HepG2 (cell line): ENCODE data around the gene POLE3. TPM values are rescaled to one million over a fixed set of nuclear protein-coding genes. Genes with fewer than 3 reads are reported as not detected.

Source experiments
- ARID3A ChIP-seq: IDR thresholded peaks from 2 replicates; pipeline ENCODE4 v1.6.1; 2012; ENCODE audit warnings: low read depth, low read length, improper control_type of control experiment
- CSRNP1 ChIP-seq: sonication (generic); formaldehyde crosslinking; IDR thresholded peaks from 2 replicates; pipeline ENCODE4 v1.8.1; 2023; ENCODE audit warnings: mild to moderate bottlenecking, missing genetic modification reagents
- FOSL1 ChIP-seq: sonication (generic); formaldehyde crosslinking; IDR thresholded peaks from 2 replicates; pipeline ENCODE4 v1.9.0; 2021; ENCODE audit warnings: missing genetic modification reagents, borderline replicate concordance
- FUBP1 ChIP-seq: sonication (generic); formaldehyde crosslinking; IDR thresholded peaks from 2 replicates; pipeline ENCODE4 v1.5.1; 2020; ENCODE audit warnings: missing genetic modification reagents, mild to moderate bottlenecking, borderline replicate concordance
- GFI1 ChIP-seq: sonication (generic); formaldehyde crosslinking; IDR thresholded peaks from 2 replicates; pipeline ENCODE4 v1.5.0; 2020; ENCODE audit warnings: missing genetic modification reagents, mild to moderate bottlenecking, borderline replicate concordance
- MXD1 ChIP-seq: sonication (generic); formaldehyde crosslinking; IDR thresholded peaks from 2 replicates; pipeline ENCODE4 v1.4.0; 2020; ENCODE audit warnings: mild to moderate bottlenecking, missing genetic modification reagents
- NFE2L2 ChIP-seq: fragments of 150-350 bp; IDR thresholded peaks from 2 replicates; pipeline ENCODE4 v1.6.1; 2014; ENCODE audit warnings: low read length
- NFKBIZ ChIP-seq: IDR thresholded peaks from 2 replicates; pipeline ENCODE4 v1.6.1; 2018; ENCODE audit warnings: missing genetic modification reagents, missing compliant biosample characterization
- PHF5A ChIP-seq: IDR thresholded peaks from one replicate; pipeline ENCODE4 v1.6.1; 2018; ENCODE audit warnings: low read depth, missing genetic modification reagents; ENCODE audit not compliant: unreplicated experiment
- TEAD2 ChIP-seq: sonication (generic); formaldehyde crosslinking; IDR thresholded peaks from 2 replicates; pipeline ENCODE4 v1.9.0; 2021; ENCODE audit warnings: missing genetic modification reagents
- USF2 ChIP-seq, 2 experiments: sonication (generic) in 1 of 2; formaldehyde crosslinking in 1 of 2; IDR thresholded peaks; 2 replicates each; pipeline versions ENCODE4 v1.5.1 to v1.6.1; 2011 to 2020; ENCODE audit warnings: borderline replicate concordance in 1 of 2, low read depth in 1 of 2, low read length in 1 of 2, mild to moderate bottlenecking in 1 of 2, missing genetic modification reagents in 1 of 2, moderate library complexity in 1 of 2
- ZBTB46 ChIP-seq: sonication (generic); formaldehyde crosslinking; IDR thresholded peaks from 2 replicates; pipeline ENCODE4 v1.4.0; 2020; ENCODE audit warnings: mild to moderate bottlenecking, missing genetic modification reagents, borderline replicate concordance
- ZC3H13 ChIP-seq: sonication (generic); formaldehyde crosslinking; IDR thresholded peaks from 2 replicates; pipeline ENCODE4 v1.8.1; 2023; ENCODE audit warnings: mild to moderate bottlenecking, missing genetic modification reagents, moderate library complexity
- ZNF33B ChIP-seq: sonication (generic); formaldehyde crosslinking; IDR thresholded peaks from 2 replicates; pipeline ENCODE4 v1.5.1; 2020; ENCODE audit warnings: mild to moderate bottlenecking, missing genetic modification reagents
- ZNF543 ChIP-seq: sonication (generic); formaldehyde crosslinking; IDR thresholded peaks from 2 replicates; pipeline ENCODE4 v1.4.0; 2020; ENCODE audit warnings: mild to moderate bottlenecking, missing genetic modification reagents
- ZNF660 ChIP-seq: sonication (generic); formaldehyde crosslinking; IDR thresholded peaks from 2 replicates; pipeline ENCODE4 v1.5.1; 2020; ENCODE audit warnings: mild to moderate bottlenecking, low read depth, missing genetic modification reagents, borderline replicate concordance
- ZNF737 ChIP-seq: sonication (generic); formaldehyde crosslinking; IDR thresholded peaks from 2 replicates; pipeline ENCODE4 v1.5.0; 2020; ENCODE audit warnings: missing genetic modification reagents, mild to moderate bottlenecking, borderline replicate concordance
- ZNF841 ChIP-seq: sonication (generic); formaldehyde crosslinking; IDR thresholded peaks from 2 replicates; pipeline ENCODE4 v1.8.1; 2023; ENCODE audit warnings: missing genetic modification reagents, borderline replicate concordance
- polyA plus RNA-seq, 8 experiments: library from polyadenylated mRNA; depleted of rRNA in 3 of 8; stranded (reverse) in 7 of 8; unstranded in 1 of 8; fragments of >200 nt; fragmentation: Illumina TruSeq in 4 of 8; extraction: Trizol in 4 of 8; gene quantifications; 2 replicates each; pipeline versions ENCODE4 v1.2.1 to v1.2.3, GENCODE V29; 2011 to 2016; ENCODE audit warnings: low read depth in 4 of 8, missing spikeins in 1 of 8, mixed read lengths in 1 of 8; ENCODE audit not compliant: insufficient read depth in 1 of 8
- total RNA-seq, 5 experiments: library from RNA; depleted of rRNA; stranded (reverse); fragments of >200 nt; fragmentation: Illumina TruSeq; extraction: Trizol; gene quantifications; 2 replicates each; pipeline ENCODE4 v1.2.3, GENCODE V29; 2016; ENCODE audit warnings: low read depth in 1 of 5

POLE3 gene
- total and polyA plus RNA-seq, 2 of the 13 experiments (the other 11 are each of a cell fraction or from before 2014, with no cell fraction given) = 36.0 to 77.2 TPM

GRCh38 chr9:113410207-113410864 lies at the start of gene POLE3, which contains the start of gene C9orf43 (continued):
- no peak for TF ChIP-seq FUBP1
- peak; percentile 93 for TF ChIP-seq MXD1 (CRISPR knock-in tag)
- peak; percentile 44; the same call in 1 of the 2 replicates for TF ChIP-seq ZNF543
- TF ChIP-seq USF2 (IDR thresholded peaks at IDR 0.05; ENCODE audit: low read depth, low read length) = peak; percentile 79
- TF ChIP-seq USF2 (CRISPR knock-in tag; IDR thresholded peaks at IDR 0.05; ENCODE audit: borderline replicate concordance) = peak; percentile 94
- peak; percentile 90 for TF ChIP-seq ZC3H13 (CRISPR knock-in tag)
- TF ChIP-seq CSRNP1 (CRISPR knock-in tag) = peak; percentile 86
- no peak for TF ChIP-seq ZNF737 (CRISPR knock-in tag)
- TF ChIP-seq GFI1 (CRISPR knock-in tag) = peak; percentile 84; the same call in 1 of the 2 replicates
- no peak for TF ChIP-seq ZNF660 (CRISPR knock-in tag)
- no peak for TF ChIP-seq FOSL1
- TF ChIP-seq ZNF841 (CRISPR knock-in tag) = 0 out of 2 replicates have a peak, but pooled peaks have one; percentile 66
- peak; percentile 78 for TF ChIP-seq ARID3A
- TF ChIP-seq ZNF33B (CRISPR knock-in tag) = peak; percentile 70; the same call in 1 of the 2 replicates
- TF ChIP-seq PHF5A (CRISPR knock-in tag) = peak; percentile 78
- no peak; the same call in 1 of the 2 replicates for TF ChIP-seq TEAD2 (CRISPR knock-in tag)
- TF ChIP-seq ZBTB46 (CRISPR knock-in tag) = no peak
- TF ChIP-seq NFE2L2 = peak; percentile 2; the same call in 1 of the 2 replicates
- no peak for TF ChIP-seq NFKBIZ (CRISPR knock-in tag)
